Measurements from ENCODE around the gene OAS2.

DNA sequence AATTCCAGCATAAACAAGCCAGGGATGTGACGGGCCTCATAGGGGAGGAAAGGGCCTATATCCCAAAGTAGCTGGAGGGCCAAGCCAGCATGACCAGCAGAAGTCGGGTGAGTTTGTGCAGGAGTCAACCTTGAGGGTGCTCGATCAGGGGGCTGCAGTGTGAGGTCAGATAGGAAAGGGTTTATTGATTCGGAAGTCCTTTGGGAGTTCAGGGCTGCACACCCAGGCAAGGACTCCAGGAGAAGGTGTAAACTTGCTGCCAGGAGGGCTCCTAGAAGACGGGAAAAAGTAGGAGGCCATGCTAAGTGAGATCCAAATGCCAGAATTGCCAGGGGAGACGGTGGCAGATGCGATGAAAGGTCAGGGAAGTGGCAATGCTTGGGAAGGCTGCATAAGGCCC is 3.4 kb upstream of the OAS2 start:
- TF ChIP-seq, protein P1, sequence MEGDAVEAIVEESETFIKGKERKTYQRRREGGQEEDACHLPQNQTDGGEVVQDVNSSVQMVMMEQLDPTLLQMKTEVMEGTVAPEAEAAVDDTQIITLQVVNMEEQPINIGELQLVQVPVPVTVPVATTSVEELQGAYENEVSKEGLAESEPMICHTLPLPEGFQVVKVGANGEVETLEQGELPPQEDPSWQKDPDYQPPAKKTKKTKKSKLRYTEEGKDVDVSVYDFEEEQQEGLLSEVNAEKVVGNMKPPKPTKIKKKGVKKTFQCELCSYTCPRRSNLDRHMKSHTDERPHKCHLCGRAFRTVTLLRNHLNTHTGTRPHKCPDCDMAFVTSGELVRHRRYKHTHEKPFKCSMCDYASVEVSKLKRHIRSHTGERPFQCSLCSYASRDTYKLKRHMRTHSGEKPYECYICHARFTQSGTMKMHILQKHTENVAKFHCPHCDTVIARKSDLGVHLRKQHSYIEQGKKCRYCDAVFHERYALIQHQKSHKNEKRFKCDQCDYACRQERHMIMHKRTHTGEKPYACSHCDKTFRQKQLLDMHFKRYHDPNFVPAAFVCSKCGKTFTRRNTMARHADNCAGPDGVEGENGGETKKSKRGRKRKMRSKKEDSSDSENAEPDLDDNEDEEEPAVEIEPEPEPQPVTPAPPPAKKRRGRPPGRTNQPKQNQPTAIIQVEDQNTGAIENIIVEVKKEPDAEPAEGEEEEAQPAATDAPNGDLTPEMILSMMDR (conservative IDR thresholded peaks at IDR 0.05; ENCODE audit: low read depth, low read length), result no peak
- TF ChIP-seq EZH2 (IDR thresholded peaks at IDR 0.05; ENCODE audit: low read length, unreplicated experiment), result no peak
